Transverse colon (tissue), 4 donors: ENCODE results near the gene ASXL3. TPM values are rescaled to one million over a fixed set of nuclear protein-coding genes. Genes with fewer than 3 reads are reported as not detected.

Experiments
- DNase-seq: peaks from one replicate; pipeline ENCODE4 v3.0.0-alpha.2; 2019
- H3K27ac ChIP-seq, 4 donors: fragments of 200-600 bp; sonication (generic); 2 replicates each; pipeline ENCODE4 v1.5.1; 2016 to 2018; ENCODE audit warnings: inconsistent platforms in 4 of 4
- H3K27me3 ChIP-seq: fragments of 200-600 bp; sonication (generic); 2 replicates; pipeline ENCODE4 v1.5.1; 2017; ENCODE audit warnings: inconsistent platforms
- H3K36me3 ChIP-seq, 4 donors: fragments of 200-600 bp; sonication (generic); 2 replicates each; pipeline ENCODE4 v1.5.1; 2017 to 2019; ENCODE audit warnings: inconsistent platforms in 4 of 4
- H3K4me1 ChIP-seq, 4 donors: fragments of 200-600 bp; sonication (generic); 2 replicates each; pipeline ENCODE4 v1.5.1; 2017 to 2020; ENCODE audit warnings: inconsistent platforms in 4 of 4
- H3K4me3 ChIP-seq, 4 donors: fragments of 200-600 bp; sonication (generic); 1 replicate in 1 of 4; 2 replicates in 3 of 4; pipeline versions ENCODE4 v1.5.1 to v1.6.1; 2017 to 2019; ENCODE audit warnings: inconsistent platforms in 4 of 4
- H3K9me3 ChIP-seq, 2 donors: fragments of 200-600 bp; sonication (generic); 2 replicates each; pipeline ENCODE4 v1.5.1; 2017 to 2019; ENCODE audit warnings: inconsistent platforms in 2 of 2
- CTCF ChIP-seq, 5 experiments: fragments of 200-600 bp in 3 of 5; fragments of 450-650 bp in 2 of 5; sonication (generic) in 3 of 5; IDR thresholded peaks; 1 replicate in 2 of 5; 2 replicates in 3 of 5; pipeline ENCODE4 v1.5.1; 2016 to 2017; ENCODE audit warnings: antibody characterized with exemption in 5 of 5, inconsistent platforms in 3 of 5, mild to moderate bottlenecking in 2 of 5, moderate library complexity in 1 of 5
- EP300 ChIP-seq: sonication (generic); formaldehyde crosslinking; IDR thresholded peaks from one replicate; pipeline ENCODE4 v1.6.1; 2017; ENCODE audit warnings: antibody characterized with exemption, low read depth
- POLR2A ChIP-seq: fragments of 450-650 bp; IDR thresholded peaks from one replicate; pipeline ENCODE4 v1.6.1; 2016; ENCODE audit warnings: antibody characterized with exemption, mild to moderate bottlenecking, moderate library complexity
- POLR2AphosphoS5 ChIP-seq, 3 donors: sonication (generic); formaldehyde crosslinking; IDR thresholded peaks; one replicate each; pipeline ENCODE4 v1.6.1; 2016; ENCODE audit warnings: antibody characterized with exemption in 3 of 3
- WGBS, 2 donors: methylation state at CpG; one replicate each; pipeline ENCODE4 v1.1.5; 2018; ENCODE audit warnings: low coverage in 1 of 2; 5-methylcytosine and 5-hydroxymethylcytosine counted together
- in situ Hi-C, 4 donors: fragments of 200-750 bp; cut with MboI; loops; one replicate each; pipeline versions ENCODE4 v1.15.0 to v1.15.1; 2017; ENCODE audit warnings: low sequenced_read_pairs in 3 of 4, low pct_ligation_motif_present in 1 of 4, low pct_unique_long_range_greater_than_20kb in 1 of 4
- intact Hi-C: fragments of 100-400 bp; cut with DNase I; formaldehyde crosslinking; loops from one replicate; pipeline ENCODE4 v1.15.1; 2023; ENCODE audit warnings: low total_unique reads
- total RNA-seq, 4 donors: library from RNA; depleted of rRNA; stranded (reverse); fragments of >200 nt; gene quantifications; one replicate each; pipeline ENCODE4 v1.1.0, GENCODE V29; 2016

The ASXL3 gene
- total RNA-seq, 4 donors from 2014 or later: 0.75 to 3.0 (median 1.7) TPM

- DNase-seq: no peak
- H3K36me3 ChIP-seq: no peaks in the 10 kb centered on the region
- intact Hi-C loops (no loop called here), in situ Hi-C loops (no loop called here)
- no peak for TF ChIP-seq EP300
- TF ChIP-seq CTCF (IDR thresholded peaks at IDR 0.05): no peak
- TF ChIP-seq POLR2AphosphoS5 (IDR thresholded peaks at IDR 0.05): no peak
- TF ChIP-seq POLR2A: no peak
- no peak overlapping the region for H3K27ac ChIP-seq
- no peak overlapping the region for H3K4me3 ChIP-seq
- H3K27me3 ChIP-seq: no peaks in the 10 kb centered on the region
- H3K4me1 ChIP-seq: no peaks in the 10 kb centered on the region
- no peaks in the 10 kb centered on the region for H3K9me3 ChIP-seq
- 84 to 85% methylated on average over 4 of the region's 4 CpGs for WGBS, 2 donors
Measured at GRCh38 chr18:33716061-33716683, 138.2 kb downstream of the ASXL3 start.

GRCh38 chr18:33717339-33717738, 139.3 kb downstream of the ASXL3 start:
- in situ Hi-C loops: no loop called here
- intact Hi-C loops: no loop called here
- no peaks in the 10 kb centered on the region for H3K36me3 ChIP-seq
- no peaks in the 10 kb centered on the region for H3K9me3 ChIP-seq
- TF ChIP-seq CTCF (IDR thresholded peaks at IDR 0.05) (no peak), POLR2AphosphoS5 (IDR thresholded peaks at IDR 0.05) (no peak), EP300 (no peak), POLR2A (no peak)
- DNase-seq: no peak
- H3K4me3 ChIP-seq: no peak overlapping the region
- H3K27me3 ChIP-seq: no peaks in the 10 kb centered on the region
- no peaks in the 10 kb centered on the region for H3K4me1 ChIP-seq
- no peak overlapping the region for H3K27ac ChIP-seq
- WGBS, 2 donors: 55 to 82% methylated on average over 2 of the region's 2 CpGs

GRCh38 chr18:33720133-33720532, 142.1 kb downstream of the ASXL3 start:
- intact Hi-C loops (no loop called here), in situ Hi-C loops (no loop called here)
- WGBS, 2 donors: 63 to 70% methylated on average over 2 of the region's 2 CpGs
- no peak overlapping the region for H3K27ac ChIP-seq
- no peaks in the 10 kb centered on the region for H3K4me1 ChIP-seq
- H3K4me3 ChIP-seq: no peak overlapping the region
- no peaks in the 10 kb centered on the region for H3K9me3 ChIP-seq
- TF ChIP-seq POLR2A: no peak
- no peak for TF ChIP-seq EP300
- no peak for TF ChIP-seq POLR2AphosphoS5 (IDR thresholded peaks at IDR 0.05)
- no peak for TF ChIP-seq CTCF (IDR thresholded peaks at IDR 0.05)
- H3K36me3 ChIP-seq: no peaks in the 10 kb centered on the region
- DNase-seq: no peak
- no peaks in the 10 kb centered on the region for H3K27me3 ChIP-seq

- no peaks in the 10 kb centered on the region for H3K27me3 ChIP-seq
- DNase-seq: no peak
- no peaks in the 10 kb centered on the region for H3K4me1 ChIP-seq
- no peaks in the 10 kb centered on the region for H3K9me3 ChIP-seq
- intact Hi-C loops: no loop called here
- no peak overlapping the region for H3K27ac ChIP-seq
- no peak overlapping the region for H3K4me3 ChIP-seq
- WGBS, 2 donors: 88 to 100% methylated on average over 3 to 4 of the region's 4 CpGs
- in situ Hi-C loops: loop anchor here in 1 of 4 donors (25.0 kb wide), 1 partner anchor 492 kb away; no protein-coding TSS in a partner anchor
- TF ChIP-seq CTCF (IDR thresholded peaks at IDR 0.05): no peak
- no peak for TF ChIP-seq POLR2A
- no peak for TF ChIP-seq EP300
- no peak for TF ChIP-seq POLR2AphosphoS5 (IDR thresholded peaks at IDR 0.05)
- no peaks in the 10 kb centered on the region for H3K36me3 ChIP-seq
Measured at GRCh38 chr18:33729556-33729955, 151.5 kb downstream of the ASXL3 start.
